Testis (tissue), 3 donors: Measurements from ENCODE around the gene MTFMT. TPM values are rescaled to one million over a fixed set of nuclear protein-coding genes. Genes with fewer than 3 reads are reported as not detected.
A peak's percentile ranks its signal among the peaks of the same experiment; 100 is the strongest.

ENCODE experiments used
- DNase-seq: peaks from one replicate; pipeline ENCODE4 v3.0.0-alpha.2; 2019
- H3K27ac ChIP-seq, 2 donors: fragments of 200-600 bp; sonication (generic); one replicate each; pipeline ENCODE4 v1.5.1; 2019
- H3K27me3 ChIP-seq: fragments of 200-600 bp; sonication (generic); one replicate; pipeline ENCODE4 v1.5.1; 2019
- H3K36me3 ChIP-seq: fragments of 200-600 bp; sonication (generic); one replicate; pipeline ENCODE4 v1.5.1; 2017; ENCODE audit warnings: low read depth; ENCODE audit errors: missing control alignments
- H3K4me1 ChIP-seq: fragments of 200-600 bp; sonication (generic); one replicate; pipeline ENCODE4 v1.5.1; 2019
- H3K4me3 ChIP-seq, 2 donors: fragments of 200-600 bp; sonication (generic); one replicate each; pipeline ENCODE4 v1.5.1; 2017 to 2019
- H3K9me3 ChIP-seq: fragments of 200-600 bp; sonication (generic); one replicate; pipeline ENCODE4 v1.5.1; 2017
- POLR2A ChIP-seq: fragments of 450-650 bp; IDR thresholded peaks from one replicate; pipeline ENCODE4 v1.6.1; 2017; ENCODE audit warnings: antibody characterized with exemption, mild to moderate bottlenecking, moderate library complexity
- WGBS, 2 donors: methylation state at CpG; one replicate each; pipeline ENCODE4 v1.1.5; 2018; 5-methylcytosine and 5-hydroxymethylcytosine counted together
- intact Hi-C: fragments of 100-400 bp; cut with DNase I; formaldehyde crosslinking; loops from one replicate; pipeline ENCODE4 v1.15.1; 2023; ENCODE audit warnings: low total_unique reads
- polyA plus RNA-seq: library from polyadenylated mRNA; stranded (reverse); fragments of 350-450 nt; fragmentation: Illumina TruSeq; extraction: RNeasy Lipid Tissue Mini Kit (QIAGEN cat#74804); gene quantifications from one replicate; pipeline ENCODE4 v1.2.3, GENCODE V29; 2014; ENCODE audit warnings: low read depth, low replicate concordance; ENCODE audit not compliant: insufficient read depth
- total RNA-seq, 2 donors: library from RNA; depleted of rRNA; stranded (reverse); fragments of >200 nt; gene quantifications; one replicate each; pipeline ENCODE4 v1.2.3, GENCODE V29; 2016
- TF ChIP-seq, protein P1 (sequence below), 3 experiments: fragments of 450-650 bp in 2 of 3; fragments of 200-600 bp in 1 of 3; sonication (generic) in 1 of 3; IDR thresholded peaks; one replicate each; pipeline ENCODE4 v1.5.1; 2016 to 2019; ENCODE audit warnings: antibody characterized with exemption in 3 of 3, mild to moderate bottlenecking in 2 of 3, moderate library complexity in 1 of 3

The MTFMT gene
- total and polyA plus RNA-seq, 3 donors from 2014 or later, result 12.1 to 34.4 (median 33.9) TPM

DNA sequence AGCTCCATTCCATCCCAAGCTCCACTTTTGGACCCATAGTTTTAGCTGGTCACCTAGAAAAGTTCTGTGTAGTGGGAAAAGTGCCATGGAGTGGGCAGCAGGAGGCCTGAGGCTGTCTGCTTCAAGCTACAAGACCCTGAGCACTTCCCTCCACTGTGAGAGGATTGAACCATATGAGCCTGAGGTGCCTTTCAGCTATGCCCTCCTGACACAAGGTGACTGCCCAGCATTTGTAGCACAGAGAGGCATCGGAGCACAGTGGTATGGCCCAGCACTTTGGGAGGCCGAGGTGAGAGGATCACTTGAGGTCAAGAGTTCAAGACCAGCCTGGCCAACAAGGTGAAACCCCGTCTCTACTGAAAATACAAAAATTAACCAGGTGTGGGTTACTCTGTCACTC, 43.2 kb upstream of the MTFMT start:
- Histone ChIP-seq H3K4me3 (no peak overlapping the region), H3K27me3 (no peaks in the 10 kb centered on the region), H3K27ac (no peak overlapping the region), H3K9me3 (no peaks in the 10 kb centered on the region), H3K4me1 (peaks cover 30% of the 10 kb centered on the region), H3K36me3 (no peaks in the 10 kb centered on the region)
- intact Hi-C loops, result no loop called here
- 91 to 92% methylated on average over 3 of the region's 3 CpGs for WGBS, 2 donors
- TF ChIP-seq, protein P1, sequence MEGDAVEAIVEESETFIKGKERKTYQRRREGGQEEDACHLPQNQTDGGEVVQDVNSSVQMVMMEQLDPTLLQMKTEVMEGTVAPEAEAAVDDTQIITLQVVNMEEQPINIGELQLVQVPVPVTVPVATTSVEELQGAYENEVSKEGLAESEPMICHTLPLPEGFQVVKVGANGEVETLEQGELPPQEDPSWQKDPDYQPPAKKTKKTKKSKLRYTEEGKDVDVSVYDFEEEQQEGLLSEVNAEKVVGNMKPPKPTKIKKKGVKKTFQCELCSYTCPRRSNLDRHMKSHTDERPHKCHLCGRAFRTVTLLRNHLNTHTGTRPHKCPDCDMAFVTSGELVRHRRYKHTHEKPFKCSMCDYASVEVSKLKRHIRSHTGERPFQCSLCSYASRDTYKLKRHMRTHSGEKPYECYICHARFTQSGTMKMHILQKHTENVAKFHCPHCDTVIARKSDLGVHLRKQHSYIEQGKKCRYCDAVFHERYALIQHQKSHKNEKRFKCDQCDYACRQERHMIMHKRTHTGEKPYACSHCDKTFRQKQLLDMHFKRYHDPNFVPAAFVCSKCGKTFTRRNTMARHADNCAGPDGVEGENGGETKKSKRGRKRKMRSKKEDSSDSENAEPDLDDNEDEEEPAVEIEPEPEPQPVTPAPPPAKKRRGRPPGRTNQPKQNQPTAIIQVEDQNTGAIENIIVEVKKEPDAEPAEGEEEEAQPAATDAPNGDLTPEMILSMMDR (IDR thresholded peaks at IDR 0.05), result no peak
- TF ChIP-seq POLR2A, result no peak
- no peak for DNase-seq

DNA sequence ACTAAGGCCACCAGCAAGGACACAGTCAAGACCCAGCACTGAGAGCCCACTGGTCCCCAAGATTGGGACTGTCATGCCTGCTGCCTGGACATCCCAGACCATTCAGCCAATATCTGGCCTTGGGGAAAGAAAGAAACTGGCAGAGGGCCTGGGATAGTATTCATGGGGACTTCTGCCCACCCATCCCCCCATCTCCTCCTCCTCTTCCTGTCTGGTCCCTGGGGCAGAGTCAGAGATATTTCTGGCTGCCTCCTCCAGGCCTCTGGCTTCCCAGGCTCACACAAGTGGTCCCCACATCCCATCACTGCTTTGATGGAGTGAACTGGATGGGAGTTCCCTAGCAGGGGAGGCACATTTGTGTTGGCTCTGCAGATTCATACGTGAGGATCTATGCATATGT, 42.6 kb upstream of the MTFMT start:
- Histone ChIP-seq H3K9me3 (no peaks in the 10 kb centered on the region), H3K27me3 (no peaks in the 10 kb centered on the region), H3K36me3 (no peaks in the 10 kb centered on the region), H3K27ac (peak overlapping the region in 1 of 2 donors; percentile 28), H3K4me3 (no peak overlapping the region), H3K4me1 (peaks cover 30% of the 10 kb centered on the region)
- DNase-seq, result peak; percentile 52
- TF ChIP-seq, protein P1 (IDR thresholded peaks at IDR 0.05), result no peak
- no peak for TF ChIP-seq POLR2A
- intact Hi-C loops, result no loop called here
- WGBS, 2 donors, result 20 to 33% methylated on average over 1 of the region's 1 CpG

DNA sequence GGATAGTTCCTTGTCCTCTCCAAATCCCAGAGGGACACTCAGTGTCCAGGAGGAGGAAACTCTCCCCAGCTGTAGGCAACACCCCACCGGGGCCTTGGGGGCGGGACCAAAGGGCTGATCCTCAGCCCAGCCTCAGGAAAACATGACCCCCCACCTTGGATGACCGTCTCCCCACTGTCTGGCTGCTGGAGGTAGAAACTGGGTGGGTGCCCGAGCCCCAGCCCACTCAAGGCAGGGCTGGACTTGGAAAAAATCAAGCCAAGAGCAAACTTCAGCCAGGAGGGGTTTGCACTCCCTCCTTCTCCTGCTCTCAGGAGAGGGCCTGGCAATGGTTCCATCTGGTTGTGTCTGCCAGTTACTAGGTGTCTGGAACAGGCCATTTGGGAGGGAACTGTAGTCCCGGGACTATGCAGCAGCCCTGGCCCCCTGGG, 42.0 kb upstream of the MTFMT start:
- H3K27ac ChIP-seq, result peak overlapping the region; percentile 13 to 28
- 20 to 39% methylated on average over 2 to 5 of the region's 5 CpGs for whole genome bisulfite sequencing, 2 donors
- no peak for TF ChIP-seq POLR2A
- TF ChIP-seq, protein P1 (IDR thresholded peaks at IDR 0.05), result no peak
- H3K4me1 ChIP-seq, result peaks cover 35% of the 10 kb centered on the region
- H3K36me3 ChIP-seq, result no peaks in the 10 kb centered on the region
- intact Hi-C loops, result no loop called here
- H3K4me3 ChIP-seq, result no peak overlapping the region
- DNase-seq, result peak; percentile 81
- H3K9me3 ChIP-seq, result no peaks in the 10 kb centered on the region
- no peaks in the 10 kb centered on the region for H3K27me3 ChIP-seq

DNA sequence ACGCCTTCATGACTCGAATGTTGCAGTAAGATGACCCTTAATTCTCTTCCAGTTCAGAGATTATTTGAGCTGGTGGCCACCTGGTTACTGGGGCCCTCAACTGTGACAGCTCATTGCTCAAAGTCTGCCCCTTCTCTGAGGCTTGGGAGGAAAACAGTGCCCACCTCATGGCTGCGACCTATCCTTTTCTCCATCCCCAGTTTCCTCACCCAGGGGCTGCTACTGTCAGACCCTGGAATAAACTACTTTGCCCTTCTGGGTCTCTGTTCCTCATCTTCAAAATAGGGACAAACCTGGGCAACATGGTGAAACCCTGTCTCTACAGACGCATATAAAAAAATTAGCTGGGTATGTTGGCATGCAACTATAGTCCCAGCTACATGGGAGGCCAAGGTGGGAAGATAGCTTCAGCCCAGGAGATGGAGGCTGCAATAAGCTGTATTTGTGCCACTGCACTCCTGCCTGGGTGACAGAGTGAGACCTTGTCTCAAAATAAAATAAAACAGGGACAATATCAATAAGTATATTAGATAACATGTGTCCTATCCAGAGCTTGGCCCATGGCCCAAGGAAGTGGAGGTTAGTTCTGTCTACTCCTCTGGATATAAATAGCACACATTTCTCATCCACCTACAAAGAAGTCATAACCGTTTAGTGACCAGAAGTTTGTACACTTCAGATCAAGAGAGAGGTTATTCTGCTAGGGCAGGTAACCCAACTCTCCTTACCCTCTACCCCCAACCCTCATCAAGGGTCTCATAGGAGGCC, 40.5 kb upstream of the MTFMT start:
- peaks cover 46% of the 10 kb centered on the region for H3K4me1 ChIP-seq
- H3K4me3 ChIP-seq, result no peak overlapping the region
- no peaks in the 10 kb centered on the region for H3K36me3 ChIP-seq
- intact Hi-C loops, result no loop called here
- TF ChIP-seq, protein P1 (IDR thresholded peaks at IDR 0.05), result no peak
- TF ChIP-seq POLR2A, result no peak
- H3K27me3 ChIP-seq, result no peaks in the 10 kb centered on the region
- peak overlapping the region in 1 of 2 donors; percentile 28 for H3K27ac ChIP-seq
- WGBS, 2 donors, result 61 to 62% methylated on average over 5 of the region's 5 CpGs
- no peak for DNase-seq
- no peaks in the 10 kb centered on the region for H3K9me3 ChIP-seq

DNA sequence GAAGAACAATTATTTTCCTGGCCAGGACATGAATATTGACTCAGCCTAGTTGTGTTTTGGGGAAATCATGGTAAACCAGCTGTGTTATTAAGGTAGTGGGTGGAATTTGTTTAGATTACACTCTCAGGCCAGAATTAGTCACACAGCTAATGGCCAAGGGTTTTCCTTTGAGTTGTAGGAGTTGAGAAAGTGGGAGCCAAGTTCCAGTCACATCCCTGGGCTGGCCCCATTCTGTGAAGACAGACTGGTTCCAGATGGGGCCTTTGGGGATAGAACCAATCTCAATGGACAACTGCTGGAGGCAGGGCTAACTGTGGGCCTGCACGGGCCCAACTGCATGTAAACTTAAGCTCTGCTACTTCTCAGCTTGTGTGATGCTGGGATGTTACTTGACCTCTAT, 39.7 kb upstream of the MTFMT start:
- Histone ChIP-seq H3K4me1 (peaks cover 54% of the 10 kb centered on the region), H3K9me3 (no peaks in the 10 kb centered on the region), H3K27ac (peak overlapping the region; percentile 37 to 88), H3K36me3 (no peaks in the 10 kb centered on the region), H3K4me3 (no peak overlapping the region), H3K27me3 (no peaks in the 10 kb centered on the region)
- TF ChIP-seq, protein P1 (IDR thresholded peaks at IDR 0.05), result no peak
- no peak for TF ChIP-seq POLR2A
- WGBS, 2 donors, result 44 to 56% methylated on average over 1 of the region's 1 CpG
- DNase-seq, result no peak
- intact Hi-C loops, result no loop called here
